CD4-positive, CD25-positive, alpha-beta regulatory T cell (primary cell): ENCODE results near the gene KXD1. TPM values are rescaled to one million over a fixed set of nuclear protein-coding genes. Genes with fewer than 3 reads are reported as not detected.

ENCODE experiments used
- ATAC-seq, 2 donors: fragments of 150-1000 bp; cut with Tn5 transposase; one replicate each; pipeline ENCODE4 v1.10.0; 2021; ENCODE audit warnings: low read depth in 2 of 2, moderate number of reproducible peaks in 2 of 2, moderate library complexity in 1 of 2
- DNase-seq, 3 donors: peaks; one replicate each; pipeline versions ENCODE4 v3.0.0 to v3.0.0-alpha.2; 2012 to 2022; ENCODE audit warnings: mixed read lengths in 1 of 3
- H3K27ac ChIP-seq: one replicate; pipeline ENCODE4 v1.7.0; 2013; ENCODE audit warnings: mild to moderate bottlenecking, low read length; ENCODE audit not compliant: insufficient read depth, poor library complexity, severe bottlenecking
- H3K27me3 ChIP-seq: one replicate; pipeline ENCODE4 v1.7.0; 2013; ENCODE audit warnings: low read length; ENCODE audit not compliant: control insufficient read depth, insufficient read depth
- H3K36me3 ChIP-seq: one replicate; pipeline ENCODE4 v1.7.0; 2013; ENCODE audit warnings: mild to moderate bottlenecking, low read length, moderate library complexity; ENCODE audit not compliant: control insufficient read depth, insufficient read depth
- H3K4me1 ChIP-seq: 2 replicates; pipeline ENCODE4 v1.7.0; 2013; ENCODE audit warnings: mild to moderate bottlenecking, low read length; ENCODE audit not compliant: insufficient read depth, control insufficient read depth, poor library complexity, severe bottlenecking
- H3K4me3 ChIP-seq: one replicate; pipeline ENCODE4 v1.7.0; 2013; ENCODE audit warnings: low read depth, mild to moderate bottlenecking, low read length, moderate library complexity
- H3K9me3 ChIP-seq, 2 experiments: 1 replicate in 1 of 2; 2 replicates in 1 of 2; pipeline ENCODE4 v1.7.0; 2013; ENCODE audit warnings: low read length in 2 of 2, mild to moderate bottlenecking in 1 of 2, moderate library complexity in 1 of 2; ENCODE audit not compliant: control insufficient read depth in 2 of 2
- H3K27ac Mint-ChIP-seq, 3 donors: one replicate each; pipeline ENCODE4 v1.8.0; 2020 to 2022; ENCODE audit warnings: mild to moderate bottlenecking in 3 of 3, mixed read lengths in 3 of 3, moderate library complexity in 2 of 3
- H3K27me3 Mint-ChIP-seq: one replicate; pipeline ENCODE4 v1.8.0; 2022; ENCODE audit warnings: mild to moderate bottlenecking, mixed read lengths
- H3K36me3 Mint-ChIP-seq: one replicate; pipeline ENCODE4 v1.8.0; 2020; ENCODE audit warnings: mixed read lengths
- H3K4me1 Mint-ChIP-seq, 4 donors: one replicate each; pipeline ENCODE4 v1.8.0; 2020 to 2022; ENCODE audit warnings: mixed read lengths in 4 of 4, mild to moderate bottlenecking in 1 of 4
- H3K4me3 Mint-ChIP-seq, 4 donors: one replicate each; pipeline ENCODE4 v1.8.0; 2020 to 2022; ENCODE audit warnings: mild to moderate bottlenecking in 4 of 4, mixed read lengths in 4 of 4, moderate library complexity in 3 of 4
- H3K9me3 Mint-ChIP-seq, 7 donors: one replicate each; pipeline ENCODE4 v1.8.0; 2020 to 2022; ENCODE audit warnings: mixed read lengths in 7 of 7, mild to moderate bottlenecking in 3 of 7, moderate library complexity in 2 of 7
- polyA plus RNA-seq, 4 donors: library from polyadenylated mRNA; unstranded; fragments of 300-500 nt; fragmentation: Illumina TruSeq; gene quantifications; one replicate each; pipeline ENCODE4 v1.2.3, GENCODE V29; 2021
- total RNA-seq: library from RNA; stranded (reverse); gene quantifications from one replicate; pipeline ENCODE4 v1.2.3, GENCODE V29; 2022

The KXD1 gene
- total and polyA plus RNA-seq, 5 donors from 2014 or later: 65.3 to 99.1 (median 90.6) TPM

DNA sequence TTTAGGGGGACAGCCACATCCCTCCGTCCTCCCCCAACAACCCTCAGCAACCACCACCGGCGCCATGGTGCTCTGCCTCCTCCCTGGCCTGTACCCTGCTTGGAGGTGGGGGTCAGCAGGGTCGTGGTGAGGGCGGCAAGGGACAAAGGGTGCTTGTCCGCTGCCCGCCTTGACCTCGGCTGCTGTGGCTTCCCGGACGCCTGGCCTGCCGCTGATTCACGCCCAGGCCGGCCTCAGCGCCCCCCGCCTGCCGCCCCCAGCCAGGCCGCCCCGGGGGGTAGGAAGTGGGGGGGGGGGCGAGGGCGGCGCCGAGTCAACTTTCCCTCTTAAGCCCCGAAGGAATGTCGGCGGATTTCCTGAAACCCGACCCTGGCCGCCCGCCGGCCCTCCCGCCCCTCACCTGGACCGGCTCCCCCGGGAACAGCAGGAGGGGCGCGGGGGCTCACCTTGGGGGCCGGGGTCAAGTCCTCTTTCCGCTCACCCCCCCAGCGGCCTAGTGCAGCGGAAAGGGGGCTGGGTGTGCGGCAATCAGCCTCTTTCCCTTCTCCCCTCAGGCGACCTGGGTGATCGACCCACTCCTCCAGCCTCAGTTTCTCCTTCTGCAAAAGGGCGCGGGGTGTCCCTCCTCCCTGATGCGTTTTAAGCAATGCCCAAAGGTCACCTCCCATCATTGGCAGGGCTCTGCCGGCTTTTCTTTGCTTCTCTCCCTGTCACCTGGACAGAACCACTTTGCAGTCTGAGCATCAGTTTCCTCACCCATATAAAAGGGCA, 53.1 kb downstream of the KXD1 start:
- H3K4me3 Mint-ChIP-seq: peak overlapping the region in 3 of 4 donors; percentile 43 to 74 (median 63)

DNA sequence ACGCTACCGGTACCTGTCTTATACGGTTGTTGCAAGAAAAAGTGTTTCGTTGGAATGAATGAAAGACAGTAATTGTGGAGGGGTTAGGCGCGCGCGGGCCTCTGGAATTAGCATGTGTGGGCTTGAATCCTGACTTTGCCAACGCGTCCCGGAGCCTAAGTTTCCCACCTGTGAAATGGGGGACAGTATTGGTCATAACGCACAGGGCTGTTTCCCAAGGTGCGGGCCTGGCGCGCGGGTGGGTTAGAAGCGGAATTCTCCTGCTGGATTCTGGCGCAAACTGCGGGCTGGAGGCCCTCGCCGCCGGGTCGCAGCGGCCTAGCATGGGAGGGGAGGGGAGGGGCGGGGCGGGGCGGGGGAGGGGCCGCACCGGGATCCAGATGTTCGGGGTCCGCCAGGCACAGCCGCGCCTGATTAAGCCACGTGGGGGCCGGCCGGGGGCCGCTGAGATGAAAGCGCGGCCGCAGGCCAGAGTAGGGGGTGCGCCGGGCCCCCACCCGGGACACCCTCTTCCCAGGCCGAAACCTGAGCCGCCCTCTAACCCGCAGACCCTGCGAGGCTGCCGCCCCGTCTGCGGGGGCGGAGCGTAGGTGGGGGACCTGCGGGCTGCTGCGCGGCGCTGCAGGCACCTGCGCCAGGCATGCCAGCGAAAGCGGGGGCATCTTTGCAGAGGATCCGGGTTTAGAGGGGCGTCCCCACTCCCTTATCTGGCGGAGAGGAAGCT, 53.8 kb downstream of the KXD1 start:
- Histone ChIP-seq H3K36me3 (no peaks in the 10 kb centered on the region), H3K27ac (no peak overlapping the region), H3K4me3 (no peak overlapping the region), H3K9me3 (no peaks in the 10 kb centered on the region), H3K4me1 (peaks cover 39% of the 10 kb centered on the region), H3K27me3 (peaks cover 24% of the 10 kb centered on the region)
- H3K4me1 Mint-ChIP-seq: peaks cover 0 to 26% (median 4%) of the 10 kb centered on the region in 4 donors
- ATAC-seq: no peak
- peak overlapping the region in 1 of 3 donors; percentile 62 for H3K27ac Mint-ChIP-seq
- H3K9me3 Mint-ChIP-seq: peaks cover 0 to 2% (median 0%) of the 10 kb centered on the region in 7 donors
- H3K4me3 Mint-ChIP-seq: peak overlapping the region; percentile 43 to 82 (median 54)
- H3K27me3 Mint-ChIP-seq: peaks cover 77% of the 10 kb centered on the region
- no peak for DNase-seq
- peaks cover 3% of the 10 kb centered on the region for H3K36me3 Mint-ChIP-seq

More for the DNA sequence above, 53.1 kb downstream of the KXD1 start:
- no peaks in the 10 kb centered on the region for H3K9me3 ChIP-seq
- no peak overlapping the region for H3K27ac ChIP-seq
- peaks cover 3% of the 10 kb centered on the region for H3K36me3 Mint-ChIP-seq
- H3K9me3 Mint-ChIP-seq: peaks cover 0 to 2% (median 0%) of the 10 kb centered on the region in 7 donors
- DNase-seq: no peak
- no peak overlapping the region for H3K4me3 ChIP-seq
- H3K27ac Mint-ChIP-seq: peak overlapping the region in 1 of 3 donors; percentile 62
- H3K27me3 ChIP-seq: peaks cover 23% of the 10 kb centered on the region
- H3K4me1 ChIP-seq: peaks cover 39% of the 10 kb centered on the region
- H3K27me3 Mint-ChIP-seq: peaks cover 70% of the 10 kb centered on the region
- no peaks in the 10 kb centered on the region for H3K36me3 ChIP-seq
- peaks cover 0 to 26% (median 4%) of the 10 kb centered on the region in 4 donors for H3K4me1 Mint-ChIP-seq
- no peak for ATAC-seq

DNA sequence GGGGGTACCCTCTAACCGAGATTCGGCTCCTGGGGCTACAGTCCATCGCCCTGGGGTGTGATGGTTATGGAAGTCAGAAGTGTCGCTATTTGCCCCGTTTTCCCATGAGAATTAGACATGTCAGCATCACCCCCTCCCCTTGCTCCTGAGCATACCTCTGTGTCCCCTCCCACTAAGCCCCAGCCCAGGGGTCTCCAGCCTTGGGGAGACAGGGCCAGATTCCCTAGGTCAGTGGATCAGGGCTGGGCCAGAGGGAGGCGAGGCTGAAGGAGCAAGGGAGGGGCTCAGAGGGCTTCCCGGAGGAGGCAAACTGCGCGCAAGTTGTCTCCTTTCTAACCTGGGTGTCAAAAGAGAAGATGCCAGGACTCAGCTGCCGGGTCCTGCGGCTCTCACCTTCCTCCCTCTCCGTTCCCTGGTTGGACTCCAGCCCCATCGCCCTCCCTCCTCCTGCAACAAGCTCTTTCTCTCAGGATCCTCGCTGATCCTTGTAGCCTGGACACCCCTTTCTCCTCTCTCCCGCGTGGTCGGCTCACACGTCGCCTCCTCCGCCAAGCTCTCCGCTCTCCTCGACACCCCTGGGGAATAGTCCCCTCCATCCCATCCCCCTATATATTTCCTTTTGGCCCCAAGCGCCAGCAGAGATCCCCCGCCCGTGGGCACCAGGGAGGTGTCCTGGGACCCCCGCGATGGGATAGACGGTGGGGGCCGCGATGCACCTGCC, 54.5 kb downstream of the KXD1 start:
- Mint-ChIP-seq H3K27ac (no peak overlapping the region), H3K36me3 (peaks cover 3% of the 10 kb centered on the region), H3K9me3 (peaks cover 0 to 2% (median 0%) of the 10 kb centered on the region in 7 donors), H3K4me3 (peak overlapping the region; percentile 38 to 82 (median 65)), H3K4me1 (peaks cover 0 to 26% (median 4%) of the 10 kb centered on the region in 4 donors), H3K27me3 (peaks cover 82% of the 10 kb centered on the region)
- ATAC-seq: no peak
- Histone ChIP-seq H3K36me3 (no peaks in the 10 kb centered on the region), H3K27ac (no peak overlapping the region), H3K4me3 (peak overlapping the region; percentile 26), H3K4me1 (peaks cover 37% of the 10 kb centered on the region), H3K9me3 (no peaks in the 10 kb centered on the region), H3K27me3 (peaks cover 24% of the 10 kb centered on the region)
- DNase-seq: no peak

DNA sequence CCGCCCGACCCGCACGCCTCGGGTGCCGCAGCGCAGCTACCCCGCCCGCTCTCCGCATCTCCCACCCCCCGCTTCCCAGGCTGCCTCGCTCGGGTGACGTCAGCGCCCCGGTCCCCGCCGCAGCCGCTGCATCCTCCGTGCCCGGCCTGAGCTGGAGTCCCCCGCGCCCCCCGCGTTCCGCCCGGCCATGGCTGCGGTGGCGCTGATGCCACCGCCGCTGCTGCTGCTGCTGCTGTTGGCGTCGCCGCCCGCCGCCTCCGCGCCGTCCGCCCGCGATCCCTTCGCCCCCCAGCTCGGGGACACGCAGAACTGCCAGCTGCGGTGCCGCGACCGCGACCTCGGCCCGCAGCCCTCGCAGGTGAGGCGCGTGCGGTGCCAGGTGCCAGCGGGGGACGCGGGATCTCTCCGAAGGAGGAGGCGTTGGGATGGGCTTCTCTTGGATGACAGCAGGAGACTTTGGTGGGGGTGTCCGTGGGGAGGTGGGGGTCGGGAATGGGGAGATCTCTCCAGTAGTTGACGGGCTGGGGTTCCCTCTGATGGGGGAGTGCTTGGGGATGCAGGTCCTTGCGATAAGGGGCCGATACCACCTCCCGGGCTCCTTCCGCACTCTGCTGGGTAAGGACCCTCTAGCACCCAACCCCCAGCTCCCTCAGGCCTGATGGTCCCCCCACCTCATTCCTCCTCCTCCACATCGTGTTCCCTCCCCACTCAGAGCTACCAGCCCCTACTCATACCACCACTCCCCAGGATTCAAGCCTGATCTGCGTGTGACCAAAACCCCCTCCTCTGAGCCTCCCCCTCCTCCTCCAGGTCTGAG, 55.3 kb downstream of the KXD1 start, which contains the start of gene TMEM59L:
Gene TMEM59L (plus strand): TSS at position 99 of the 817 bp plus-strand sequence. CDS start 89 bp downstream, at position 188.
- peaks cover 0 to 2% (median 0%) of the 10 kb centered on the region in 7 donors for H3K9me3 Mint-ChIP-seq
- H3K27ac Mint-ChIP-seq: no peak within 1 kb of the TSS
- H3K4me3 Mint-ChIP-seq: peak within 1 kb of the TSS; percentile 68 to 84 (median 79)
- peaks cover 81% of the 10 kb centered on the region for H3K27me3 Mint-ChIP-seq
- peaks cover 0 to 24% (median 4%) of the 10 kb centered on the region in 4 donors for H3K4me1 Mint-ChIP-seq
- Histone ChIP-seq H3K36me3 (no peaks in the 10 kb centered on the region), H3K9me3 (no peaks in the 10 kb centered on the region), H3K27ac (no peak within 1 kb of the TSS), H3K4me3 (peak within 1 kb of the TSS; percentile 26), H3K4me1 (peaks cover 33% of the 10 kb centered on the region), H3K27me3 (peaks cover 24% of the 10 kb centered on the region)
- H3K36me3 Mint-ChIP-seq: peaks cover 3% of the 10 kb centered on the region
- DNase-seq (peak in 2 of 3 donors; percentile 42 to 53), ATAC-seq (peak in 1 of 2 donors; percentile 40)

DNA sequence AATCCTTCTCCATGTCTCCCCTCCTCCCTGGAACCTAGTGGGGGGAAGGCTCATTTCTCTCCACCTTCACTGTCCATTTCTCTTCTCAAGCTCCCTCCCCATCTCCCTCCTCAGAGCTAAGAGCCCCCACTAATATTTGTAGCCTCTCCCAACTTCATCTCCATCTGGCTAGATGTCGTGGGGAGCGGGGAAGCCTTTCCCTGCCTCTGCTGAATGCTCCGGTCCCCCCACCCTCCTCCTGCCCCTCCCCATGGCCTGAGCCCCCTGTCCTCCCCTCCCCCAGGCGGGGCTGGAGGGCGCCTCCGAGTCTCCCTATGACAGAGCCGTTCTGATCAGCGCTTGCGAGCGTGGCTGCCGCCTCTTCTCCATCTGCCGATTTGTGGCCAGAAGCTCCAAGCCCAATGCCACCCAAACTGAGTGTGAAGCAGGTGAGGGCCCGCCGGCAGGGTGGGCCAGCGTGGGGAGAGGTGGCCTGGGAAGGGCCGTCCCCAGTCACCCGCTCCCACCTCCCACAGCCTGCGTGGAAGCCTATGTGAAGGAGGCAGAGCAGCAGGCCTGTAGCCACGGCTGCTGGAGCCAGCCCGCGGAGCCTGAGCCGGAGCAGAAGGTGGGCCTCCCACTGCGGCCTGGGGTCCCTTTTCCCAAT, 56.0 kb downstream of the KXD1 start:
- H3K4me1 ChIP-seq: peaks cover 33% of the 10 kb centered on the region
- H3K36me3 Mint-ChIP-seq: peaks cover 3% of the 10 kb centered on the region
- H3K4me3 Mint-ChIP-seq: peak overlapping the region; percentile 67 to 88 (median 74)
- H3K27me3 Mint-ChIP-seq: peaks cover 78% of the 10 kb centered on the region
- H3K4me3 ChIP-seq: no peak overlapping the region
- H3K27ac ChIP-seq: no peak overlapping the region
- H3K27me3 ChIP-seq: peaks cover 22% of the 10 kb centered on the region
- DNase-seq (no peak), ATAC-seq (no peak)
- no peaks in the 10 kb centered on the region for H3K36me3 ChIP-seq
- H3K4me1 Mint-ChIP-seq: peaks cover 0 to 24% (median 4%) of the 10 kb centered on the region in 4 donors
- no peak overlapping the region for H3K27ac Mint-ChIP-seq
- no peaks in the 10 kb centered on the region for H3K9me3 ChIP-seq
- H3K9me3 Mint-ChIP-seq: peaks cover 0 to 1% (median 0%) of the 10 kb centered on the region in 7 donors

DNA sequence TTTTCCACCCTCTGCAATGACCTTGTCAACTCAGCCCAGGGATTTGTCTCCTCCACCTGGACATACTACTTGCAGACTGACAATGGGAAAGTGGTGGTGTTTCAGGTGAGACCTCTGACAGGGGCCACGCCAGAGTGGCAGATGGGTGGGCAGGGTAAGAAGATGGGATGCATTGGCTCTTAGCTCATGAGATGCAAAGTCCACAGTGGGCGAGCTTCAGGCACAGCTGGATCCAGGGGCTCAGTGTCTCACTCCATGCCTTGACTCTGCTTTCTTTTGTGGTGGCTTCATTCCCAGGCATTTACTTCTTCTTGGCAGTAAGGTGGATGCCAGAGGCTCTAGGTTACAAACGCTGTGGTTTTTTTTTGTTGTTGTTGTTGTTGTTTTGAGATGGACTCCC, 58.4 kb downstream of the KXD1 start:
- peaks cover 0 to 22% (median 4%) of the 10 kb centered on the region in 4 donors for H3K4me1 Mint-ChIP-seq

More for the DNA sequence above, 58.4 kb downstream of the KXD1 start:
- peaks cover 0 to 1% (median 0%) of the 10 kb centered on the region in 7 donors for H3K9me3 Mint-ChIP-seq
- Histone ChIP-seq H3K36me3 (no peaks in the 10 kb centered on the region), H3K9me3 (no peaks in the 10 kb centered on the region), H3K27ac (no peak overlapping the region), H3K27me3 (peaks cover 10% of the 10 kb centered on the region), H3K4me1 (peaks cover 27% of the 10 kb centered on the region), H3K4me3 (no peak overlapping the region)
- no peaks in the 10 kb centered on the region for H3K36me3 Mint-ChIP-seq
- DNase-seq: no peak
- ATAC-seq: no peak
- H3K4me3 Mint-ChIP-seq: no peak overlapping the region
- peaks cover 62% of the 10 kb centered on the region for H3K27me3 Mint-ChIP-seq
- H3K27ac Mint-ChIP-seq: no peak overlapping the region
